Measurements from ENCODE around the gene SIGLEC7.

GRCh38 chr19:51103926-51104341 lies 38.2 kb upstream of the SIGLEC7 start:
- TF ChIP-seq, protein P1, sequence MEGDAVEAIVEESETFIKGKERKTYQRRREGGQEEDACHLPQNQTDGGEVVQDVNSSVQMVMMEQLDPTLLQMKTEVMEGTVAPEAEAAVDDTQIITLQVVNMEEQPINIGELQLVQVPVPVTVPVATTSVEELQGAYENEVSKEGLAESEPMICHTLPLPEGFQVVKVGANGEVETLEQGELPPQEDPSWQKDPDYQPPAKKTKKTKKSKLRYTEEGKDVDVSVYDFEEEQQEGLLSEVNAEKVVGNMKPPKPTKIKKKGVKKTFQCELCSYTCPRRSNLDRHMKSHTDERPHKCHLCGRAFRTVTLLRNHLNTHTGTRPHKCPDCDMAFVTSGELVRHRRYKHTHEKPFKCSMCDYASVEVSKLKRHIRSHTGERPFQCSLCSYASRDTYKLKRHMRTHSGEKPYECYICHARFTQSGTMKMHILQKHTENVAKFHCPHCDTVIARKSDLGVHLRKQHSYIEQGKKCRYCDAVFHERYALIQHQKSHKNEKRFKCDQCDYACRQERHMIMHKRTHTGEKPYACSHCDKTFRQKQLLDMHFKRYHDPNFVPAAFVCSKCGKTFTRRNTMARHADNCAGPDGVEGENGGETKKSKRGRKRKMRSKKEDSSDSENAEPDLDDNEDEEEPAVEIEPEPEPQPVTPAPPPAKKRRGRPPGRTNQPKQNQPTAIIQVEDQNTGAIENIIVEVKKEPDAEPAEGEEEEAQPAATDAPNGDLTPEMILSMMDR (conservative IDR thresholded peaks at IDR 0.05; ENCODE audit: low read depth, low read length), result no peak
- TF ChIP-seq EZH2 (IDR thresholded peaks at IDR 0.05; ENCODE audit: low read length, unreplicated experiment) (no peak), EZH2phosphoT487 (IDR thresholded peaks at IDR 0.05; ENCODE audit: borderline replicate concordance, low read length) (no peak)

Data from PC-3 (cell line).